ENCODE data around the gene MYOD1. TPM values are rescaled to one million over a fixed set of nuclear protein-coding genes. Genes with fewer than 3 reads are reported as not detected.

MYOD1 gene
- total RNA-seq = not detected in 2 replicates

DNA sequence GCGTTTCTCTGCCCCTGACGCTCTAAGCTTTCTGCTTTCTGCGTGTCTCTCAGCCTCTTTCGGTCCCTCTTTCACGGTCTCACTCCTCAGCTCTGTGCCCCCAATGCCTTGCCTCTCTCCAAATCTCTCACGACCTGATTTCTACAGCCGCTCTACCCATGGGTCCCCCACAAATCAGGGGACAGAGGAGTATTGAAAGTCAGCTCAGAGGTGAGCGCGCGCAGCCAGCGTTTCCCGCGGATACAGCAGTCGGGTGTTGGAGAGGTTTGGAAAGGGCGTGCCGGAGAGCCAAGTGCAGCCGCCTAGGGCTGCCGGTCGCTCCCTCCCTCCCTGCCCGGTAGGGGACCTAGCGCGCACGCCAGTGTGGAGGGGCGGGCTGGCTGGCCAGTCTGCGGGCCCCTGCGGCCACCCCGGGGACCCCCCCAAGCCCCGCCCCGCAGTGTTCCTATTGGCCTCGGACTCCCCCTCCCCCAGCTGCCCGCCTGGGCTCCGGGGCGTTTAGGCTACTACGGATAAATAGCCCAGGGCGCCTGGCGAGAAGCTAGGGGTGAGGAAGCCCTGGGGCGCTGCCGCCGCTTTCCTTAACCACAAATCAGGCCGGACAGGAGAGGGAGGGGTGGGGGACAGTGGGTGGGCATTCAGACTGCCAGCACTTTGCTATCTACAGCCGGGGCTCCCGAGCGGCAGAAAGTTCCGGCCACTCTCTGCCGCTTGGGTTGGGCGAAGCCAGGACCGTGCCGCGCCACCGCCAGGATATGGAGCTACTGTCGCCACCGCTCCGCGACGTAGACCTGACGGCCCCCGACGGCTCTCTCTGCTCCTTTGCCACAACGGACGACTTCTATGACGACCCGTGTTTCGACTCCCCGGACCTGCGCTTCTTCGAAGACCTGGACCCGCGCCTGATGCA, at the start of gene MYOD1:
MYOD1 (plus strand) TSS at position 544 of the 910 bp plus-strand sequence; CDS start at position 756, 212 bp downstream.

DNA sequence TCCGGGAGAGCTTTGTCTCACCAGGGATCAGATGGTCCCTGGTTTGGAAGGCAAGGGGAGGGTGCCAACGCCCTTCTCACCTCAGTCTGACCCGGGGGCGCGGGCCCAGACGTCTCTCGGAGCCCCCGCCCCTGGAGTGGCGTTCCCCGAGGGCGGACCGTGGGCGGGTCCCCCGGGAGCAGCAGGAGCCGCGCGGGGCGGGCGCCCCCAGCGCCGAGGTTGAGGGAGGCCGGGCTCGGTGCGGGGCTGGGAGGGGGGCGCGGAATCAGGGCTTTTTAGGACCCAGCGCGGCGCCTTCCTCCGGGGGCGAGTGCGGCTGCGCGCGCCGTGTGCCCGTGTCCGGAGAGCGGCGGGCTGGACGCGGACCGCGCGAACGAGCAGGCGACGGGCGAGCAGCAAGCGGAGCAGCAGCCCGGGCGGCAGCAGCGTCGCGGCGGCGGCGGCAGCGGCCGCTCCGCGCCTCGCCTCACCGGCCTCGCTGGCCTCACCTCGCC, 15.1 kb downstream of the MYOD1 start, which contains the start of gene KCNC1:
KCNC1 (plus strand) TSS at position 364 of the 494 bp plus-strand sequence. CDS start 1,222 bp downstream, outside the sequence.

Other genes with a start within 250 kb of the MYOD1 start
- gene ABCC8, start 242.7 kb upstream of the MYOD1 start, total RNA-seq = not detected in 2 replicates
- gene USH1C, start 175.2 kb upstream of the MYOD1 start, total RNA-seq = not detected in 2 replicates
- not detected in 2 replicates for gene OTOG, start 172.3 kb upstream of the MYOD1 start, total RNA-seq
- gene KCNC1, start 15.2 kb downstream of the MYOD1 start, total RNA-seq = not detected in 2 replicates